ENCODE results near the gene SNCG. TPM values are rescaled to one million over a fixed set of nuclear protein-coding genes. Genes with fewer than 3 reads are reported as not detected.
A peak's percentile ranks its signal among the peaks of the same experiment; 100 is the strongest.

Gene SNCG
- total RNA-seq, 1 experiment from 2014 or later: 3.2 TPM

- DNase-seq (ENCODE audit: low read depth): peak; percentile 48
Observed at GRCh38 chr10:86960003-86960862, 1.8 kb downstream of the SNCG start.

GRCh38 chr10:86960863-86961434 is 2.5 kb downstream of the SNCG start:
- DNase-seq (ENCODE audit: low read depth): no peak

GRCh38 chr10:86961481-86962091 is 3.2 kb downstream of the SNCG start:
- peak; percentile 77 for DNase-seq (ENCODE audit: low read depth)

GRCh38 chr10:86962136-86962980 is 4.0 kb downstream of the SNCG start:
- DNase-seq (ENCODE audit: low read depth): no peak

- DNase-seq (ENCODE audit: low read depth): no peak
Observed at GRCh38 chr10:86962981-86963310, 4.5 kb downstream of the SNCG start.

- DNase-seq (ENCODE audit: low read depth): no peak
Observed at GRCh38 chr10:86963341-86963919, 5.0 kb downstream of the SNCG start.

- no peak for DNase-seq (ENCODE audit: low read depth)
Observed at GRCh38 chr10:86964061-86964846, 5.9 kb downstream of the SNCG start.

DNA sequence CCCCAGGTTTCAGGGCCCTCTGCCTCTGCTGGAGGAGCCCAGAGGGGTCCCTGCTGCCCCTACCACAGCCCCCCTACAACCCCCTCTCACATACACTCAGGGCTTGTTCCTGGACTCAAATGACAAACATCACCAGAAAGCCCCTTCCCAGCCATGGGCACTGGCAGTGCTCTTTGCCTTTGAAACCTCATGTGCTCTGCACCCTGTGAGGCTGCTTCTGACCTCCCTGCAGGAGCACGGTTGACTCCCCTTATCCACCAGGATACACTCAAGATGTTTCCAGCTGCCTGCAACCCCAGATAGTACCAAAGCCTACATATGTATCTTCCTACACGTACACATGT is 6.4 kb downstream of the SNCG start:
- no peak for DNase-seq (ENCODE audit: low read depth)

- DNase-seq (ENCODE audit: low read depth): no peak
Observed at GRCh38 chr10:86965986-86966654, 7.7 kb downstream of the SNCG start.

DNA sequence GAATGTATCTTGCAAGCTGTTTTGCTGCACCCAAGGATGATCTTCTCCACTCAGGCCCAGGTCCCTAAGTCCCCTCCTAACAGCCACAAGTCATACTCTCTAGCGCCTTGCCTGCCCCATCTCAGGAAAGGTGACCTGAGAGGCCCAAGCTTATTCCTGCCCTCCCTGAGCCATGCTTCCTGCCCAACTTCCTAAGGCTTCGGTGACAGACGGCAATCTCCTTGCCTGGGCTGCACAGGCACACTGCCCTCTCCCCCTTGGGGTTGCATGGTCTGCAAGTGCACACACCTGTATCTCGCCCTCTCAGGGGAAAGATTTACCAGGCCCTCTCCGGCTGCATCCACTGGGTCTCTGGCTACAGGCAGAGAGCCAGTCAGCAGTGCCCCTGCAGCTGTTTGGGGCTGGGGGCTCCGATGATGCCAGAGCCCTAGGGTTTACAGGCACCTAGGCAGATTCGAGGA is 9.1 kb downstream of the SNCG start:
- no peak for DNase-seq (ENCODE audit: low read depth)

DNA sequence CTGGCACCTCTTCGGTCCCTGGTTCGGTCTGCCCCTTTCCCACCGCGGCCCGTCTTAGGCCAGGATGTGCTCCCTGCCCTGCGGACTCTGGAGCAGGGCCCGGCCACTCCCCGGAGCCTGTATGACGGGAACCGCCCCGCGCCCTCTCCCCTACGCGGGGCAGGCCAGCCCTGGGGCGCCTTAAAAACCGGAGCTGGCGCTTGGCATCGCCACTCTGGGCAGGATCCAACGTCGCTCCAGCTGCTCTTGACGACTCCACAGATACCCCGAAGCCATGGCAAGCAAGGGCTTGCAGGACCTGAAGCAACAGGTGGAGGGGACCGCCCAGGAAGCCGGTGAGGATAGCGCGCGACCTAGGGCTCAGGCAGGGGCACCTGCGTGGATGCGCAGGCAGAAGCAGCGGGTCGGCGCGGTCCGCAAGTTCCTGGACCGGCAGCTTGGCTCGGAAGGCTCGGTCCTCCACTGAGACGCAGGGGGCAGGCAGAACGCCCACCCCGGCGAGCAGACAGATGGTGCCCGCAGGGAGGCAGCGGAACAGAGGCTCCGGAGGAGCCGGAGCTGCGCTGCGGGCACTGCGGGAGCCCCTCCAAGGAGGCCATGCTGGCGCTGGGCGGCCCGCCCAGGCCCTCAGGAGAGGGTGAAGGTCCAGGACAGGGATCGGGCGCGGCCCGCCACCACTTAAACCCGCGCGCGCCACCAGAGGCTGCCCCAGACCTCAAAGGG is 10.0 kb downstream of the SNCG start, which contains the start of gene ADIRF:
Gene ADIRF, plus strand, starts transcription at position 212 of the 723 bp plus-strand sequence. Its CDS starts 63 bp downstream, at position 275.
- peak; percentile 55 for DNase-seq (ENCODE audit: low read depth)

- DNase-seq (ENCODE audit: low read depth): no peak
Observed at GRCh38 chr10:86968994-86969355, 10.6 kb downstream of the SNCG start.

DNA sequence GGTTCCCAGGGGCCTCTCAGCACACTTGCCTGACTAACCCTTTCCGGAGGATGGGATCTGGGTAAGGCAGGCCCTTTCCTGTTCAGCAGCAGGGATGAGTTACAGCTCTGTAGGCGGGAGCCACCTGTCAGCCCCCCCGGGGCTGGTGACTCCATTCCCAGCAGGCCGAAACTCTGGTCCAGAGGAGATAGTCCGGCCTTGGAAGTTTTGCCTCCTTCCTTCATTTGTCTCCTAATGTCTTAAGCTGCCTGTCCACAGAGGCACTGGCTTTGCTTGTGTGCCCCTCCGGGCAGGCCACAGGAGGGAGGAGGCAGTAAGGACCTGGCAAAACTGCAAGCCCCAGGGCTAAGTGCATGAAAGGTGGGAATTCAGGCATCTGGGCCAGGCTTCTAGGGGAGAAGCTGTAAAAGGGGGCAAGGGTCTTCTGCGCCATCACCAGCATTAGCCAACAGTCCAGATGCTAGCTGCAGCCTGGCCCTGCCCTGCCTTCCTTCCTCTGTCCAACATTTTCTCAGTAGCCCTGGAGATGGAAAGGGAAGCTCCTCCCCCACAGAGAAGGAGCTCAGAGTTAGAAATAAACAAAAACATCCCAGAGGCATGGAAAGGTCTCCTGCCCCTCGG is 11.1 kb downstream of the SNCG start:
- DNase-seq (ENCODE audit: low read depth): peak; percentile 43

DNA sequence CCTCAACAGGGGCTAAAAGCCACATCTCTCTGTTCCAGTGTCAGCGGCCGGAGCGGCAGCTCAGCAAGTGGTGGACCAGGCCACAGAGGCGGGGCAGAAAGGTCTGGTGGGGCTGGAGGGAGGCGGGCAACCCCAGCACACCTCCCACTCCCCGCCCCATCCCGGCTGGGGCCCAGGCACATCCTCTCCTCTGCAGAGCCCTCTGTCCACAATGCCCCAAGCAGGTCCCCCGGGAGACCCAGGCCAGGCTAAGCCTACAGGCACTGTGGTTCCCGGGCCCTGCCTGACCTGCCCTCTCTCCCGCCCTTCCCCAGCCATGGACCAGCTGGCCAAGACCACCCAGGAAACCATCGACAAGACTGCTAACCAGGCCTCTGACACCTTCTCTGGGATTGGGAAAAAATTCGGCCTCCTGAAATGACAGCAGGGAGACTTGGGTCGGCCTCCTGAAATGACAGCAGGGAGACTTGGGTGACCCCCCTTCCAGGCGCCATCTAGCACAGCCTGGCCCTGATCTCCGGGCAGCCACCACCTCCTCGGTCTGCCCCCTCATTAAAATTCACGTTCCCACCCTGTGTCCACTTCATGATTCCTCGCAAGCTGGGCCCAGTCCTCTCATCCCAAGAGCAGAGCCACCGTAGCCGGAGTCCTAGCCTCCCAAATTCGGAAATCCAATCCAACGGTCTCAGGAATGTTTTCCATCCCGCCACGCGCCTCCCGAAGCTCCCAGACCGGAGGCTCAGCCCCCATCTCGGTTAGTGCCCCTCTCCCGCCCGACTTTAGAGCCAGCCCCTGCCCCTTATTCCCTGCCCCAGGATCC is 12.0 kb downstream of the SNCG start:
- peak; percentile 38 for DNase-seq (ENCODE audit: low read depth)

DNA sequence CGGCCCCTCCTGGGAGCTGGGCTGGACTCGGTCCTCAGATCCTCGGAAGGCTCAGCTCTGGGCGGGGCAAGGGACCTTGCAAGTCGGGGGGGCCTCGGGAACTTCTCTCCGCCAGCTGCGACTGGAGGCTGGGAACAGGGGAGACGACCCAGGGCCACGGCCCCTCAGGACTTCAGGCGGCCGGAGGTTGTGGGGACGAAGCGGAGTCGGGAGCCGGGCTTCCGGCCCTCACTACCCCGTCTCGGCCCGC is 12.5 kb downstream of the SNCG start:
- DNase-seq (ENCODE audit: low read depth): no peak

DNA sequence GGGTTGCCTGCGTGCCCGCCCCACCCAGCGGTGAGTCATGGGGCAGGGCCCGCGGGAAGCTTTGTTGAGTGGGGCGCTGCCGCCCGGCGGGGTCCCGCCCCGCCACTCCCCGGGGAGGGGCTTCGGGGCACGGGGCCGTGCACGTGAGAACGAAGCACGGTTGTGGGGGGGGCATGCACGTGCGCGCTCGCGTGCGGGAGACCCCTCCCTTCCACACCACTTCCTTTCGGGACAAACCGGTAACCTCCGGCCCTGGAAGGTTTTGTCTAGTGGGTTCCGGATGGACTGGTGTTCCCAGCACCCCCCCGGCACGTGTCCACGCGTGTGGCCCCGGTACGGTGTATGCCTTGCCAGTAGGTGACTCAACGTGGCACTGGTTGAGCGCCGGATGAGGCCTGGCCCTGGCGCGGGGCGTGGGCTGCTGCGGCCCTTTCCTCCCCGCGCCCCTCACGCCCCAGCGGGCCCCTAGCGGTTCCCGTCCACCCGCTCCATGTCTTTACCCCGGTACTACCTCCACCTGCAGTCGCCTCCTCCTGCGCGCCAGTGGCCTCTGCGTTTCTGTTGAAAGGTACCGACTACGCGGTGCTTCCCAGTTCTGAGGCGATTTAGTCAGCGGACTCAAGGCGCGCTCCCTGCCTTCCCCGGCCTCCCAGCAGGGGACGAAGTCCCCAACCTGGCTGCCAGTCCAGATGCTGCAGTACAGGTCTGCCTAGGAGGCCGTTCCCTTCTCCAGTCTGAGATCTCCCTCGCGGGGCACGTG is 13.0 kb downstream of the SNCG start:
- peak; percentile 87 for DNase-seq (ENCODE audit: low read depth)

- DNase-seq (ENCODE audit: low read depth): no peak
Observed at GRCh38 chr10:86972613-86973380, 14.4 kb downstream of the SNCG start.
